ENCODE results near the gene SPTBN1.
"Not testable (repeated sequence)": the region's sequence is repeated elsewhere in the genome, so short reads cannot be mapped to it uniquely, and the experiment has no call there.

Gene SPTBN1

GRCh38 chr2:54471221-54471711 is 15.1 kb downstream of the SPTBN1 start:
- DNase-seq, result no peak

GRCh38 chr2:54473851-54474250 is 17.7 kb downstream of the SPTBN1 start:
- DNase-seq, result no peak

GRCh38 chr2:54475285-54475684 is 19.2 kb downstream of the SPTBN1 start:
- DNase-seq, result no peak

DNA sequence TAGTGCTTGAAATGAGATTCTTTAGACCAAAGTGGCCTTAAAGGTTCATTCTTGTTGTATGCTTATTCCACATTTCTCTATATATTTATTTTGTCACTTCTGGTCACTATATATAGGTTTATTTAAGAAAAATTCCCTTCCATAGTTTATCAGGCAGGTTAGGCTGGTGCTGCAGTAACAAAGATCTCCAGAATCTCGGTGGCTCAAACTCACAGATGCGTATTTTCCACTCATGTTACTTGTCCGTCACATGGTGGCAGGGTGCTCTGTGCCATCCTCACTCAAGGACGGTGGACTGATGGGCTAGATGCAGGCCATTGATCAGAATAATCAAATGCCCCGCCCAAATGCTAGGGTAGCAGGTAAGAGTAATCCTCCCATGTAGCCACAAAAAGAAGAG is 19.8 kb downstream of the SPTBN1 start:
- DNase-seq, result no peak

GRCh38 chr2:54476852-54477251 is 20.7 kb downstream of the SPTBN1 start:
- DNase-seq, result no peak

DNA sequence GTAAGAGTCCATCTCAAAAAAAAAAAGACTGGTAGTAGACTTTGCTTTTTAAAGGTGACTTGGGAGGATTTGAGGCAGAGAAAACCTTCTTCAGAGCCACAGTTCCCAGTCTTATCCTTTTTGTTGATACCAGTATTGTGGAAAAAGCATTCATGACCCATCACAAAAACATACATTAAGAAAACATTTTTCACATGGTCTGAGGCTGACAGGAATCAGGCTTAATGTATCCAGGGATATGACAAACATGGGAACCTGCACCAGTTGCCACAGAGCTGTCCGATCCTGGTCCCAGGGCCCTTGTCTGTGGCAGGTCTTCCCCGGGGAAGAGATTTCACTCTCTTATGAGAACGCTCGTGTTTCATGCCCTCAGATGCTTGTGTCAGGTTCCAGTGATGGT is 21.8 kb downstream of the SPTBN1 start:
- DNase-seq, result no peak

DNA sequence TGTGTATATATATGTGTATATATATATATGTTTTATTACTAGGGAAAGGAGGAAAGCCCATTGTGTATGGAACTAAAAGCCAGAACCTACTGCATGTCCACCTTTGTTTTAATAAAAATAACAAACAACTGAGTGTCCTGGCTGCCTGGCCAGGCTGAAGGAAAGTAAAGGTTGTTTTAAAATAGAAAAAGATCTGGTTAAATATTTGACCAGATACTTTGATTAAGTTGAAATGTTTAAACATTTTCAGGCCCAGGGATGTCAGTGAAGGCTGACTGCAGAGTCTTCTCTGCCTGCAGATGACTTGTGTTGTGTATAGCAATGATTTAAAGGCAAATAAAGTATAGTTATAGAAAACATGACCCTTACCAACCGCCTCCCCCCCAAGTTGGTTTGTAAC is 22.8 kb downstream of the SPTBN1 start:
- DNase-seq, result no peak

GRCh38 chr2:54479424-54479823 is 23.3 kb downstream of the SPTBN1 start:
- no peak for DNase-seq

DNA sequence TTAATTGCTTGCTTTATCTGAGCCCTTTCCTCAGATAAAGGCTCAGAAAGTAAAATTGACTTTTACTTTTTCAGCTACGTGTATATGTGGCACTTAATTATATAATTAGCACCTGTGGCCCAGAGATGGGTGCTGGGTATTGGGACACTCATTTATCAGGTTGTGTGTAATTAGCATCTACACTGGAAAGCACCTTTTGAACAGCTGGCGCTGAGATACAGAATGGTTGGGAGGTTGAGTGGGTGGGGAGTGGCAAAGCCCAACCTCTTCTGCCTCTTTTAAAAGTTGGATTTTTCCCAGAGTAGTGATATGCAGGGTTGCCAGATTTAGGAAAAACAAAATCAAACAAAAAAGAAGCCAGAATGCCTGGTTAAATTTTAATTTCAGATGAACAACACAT is 23.9 kb downstream of the SPTBN1 start:
- DNase-seq, result no peak

DNA sequence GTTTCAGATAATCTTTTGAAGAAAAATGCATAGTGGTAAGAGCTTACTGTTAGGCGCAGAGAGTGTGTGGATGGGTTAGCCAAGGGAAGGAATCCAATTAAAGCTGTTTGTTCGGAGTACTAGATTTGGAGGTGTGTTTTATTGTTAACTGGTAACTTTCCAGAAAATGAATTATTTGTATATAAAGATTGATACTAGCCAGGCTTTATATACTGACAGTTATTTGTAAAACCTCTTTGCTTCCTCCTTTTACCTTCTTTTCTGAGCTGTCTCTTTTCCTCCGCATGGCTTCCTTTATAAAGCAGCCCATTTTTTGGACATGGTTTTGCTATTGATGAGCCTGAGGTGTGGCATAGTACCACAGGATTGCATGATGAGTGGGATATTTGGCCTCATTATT is 25.6 kb downstream of the SPTBN1 start:
- no peak for DNase-seq

GRCh38 chr2:54482715-54483114 is 26.6 kb downstream of the SPTBN1 start:
- DNase-seq, result no peak

DNA sequence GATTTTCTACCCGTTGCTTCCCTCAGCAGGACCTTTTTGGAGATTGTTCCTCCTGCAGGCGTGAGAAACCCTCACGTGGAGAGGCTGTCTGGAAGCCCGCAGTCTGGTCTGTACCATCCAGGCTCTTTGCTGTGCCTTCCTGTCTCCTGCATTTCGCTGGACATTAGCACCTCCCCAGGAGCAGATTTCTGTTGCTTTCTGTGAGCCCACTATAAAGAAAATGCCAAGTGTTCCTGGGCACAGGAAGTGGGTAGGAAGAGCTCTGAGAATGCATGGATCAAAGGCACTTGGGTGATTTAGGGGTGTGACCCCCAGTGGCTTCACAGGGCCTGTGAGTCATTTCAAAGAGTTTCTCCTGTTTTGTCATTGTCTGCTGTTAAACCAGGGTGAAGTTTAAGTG is 27.3 kb downstream of the SPTBN1 start:
- no peak for DNase-seq

- not testable (repeated sequence) for DNase-seq
Measured at GRCh38 chr2:54485756-54486155, 29.6 kb downstream of the SPTBN1 start.

GRCh38 chr2:54486766-54487165 is 30.6 kb downstream of the SPTBN1 start:
- DNase-seq, result no peak

GRCh38 chr2:54490863-54491262 is 34.7 kb downstream of the SPTBN1 start:
- DNase-seq, result no peak

- no peak for DNase-seq
Measured at GRCh38 chr2:54492335-54492734, 36.2 kb downstream of the SPTBN1 start.

- DNase-seq, result no peak
Measured at GRCh38 chr2:54494087-54494486, 38.0 kb downstream of the SPTBN1 start.

- no peak for DNase-seq
Measured at GRCh38 chr2:54496920-54497319, 40.8 kb downstream of the SPTBN1 start.

- no peak for DNase-seq
Measured at GRCh38 chr2:54497763-54498680, 41.9 kb downstream of the SPTBN1 start.

DNA sequence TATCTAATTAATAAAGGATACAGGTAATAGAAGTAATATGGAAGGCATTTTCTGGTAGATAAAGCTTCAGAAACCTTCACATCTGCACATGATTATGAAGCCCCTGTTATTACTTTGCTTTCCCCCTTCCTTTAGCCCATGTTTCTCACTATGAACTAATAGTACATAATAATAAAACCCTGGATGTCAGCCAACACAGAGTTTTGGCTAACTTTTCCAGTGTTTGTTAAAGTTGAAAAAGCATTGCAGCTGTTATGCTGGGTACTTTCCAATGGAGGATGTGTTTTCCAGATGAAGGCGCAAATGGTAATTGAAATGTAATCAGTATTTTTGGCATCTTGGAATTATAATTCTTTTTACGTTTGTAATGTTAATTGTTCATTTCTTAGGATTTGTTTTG is 43.5 kb downstream of the SPTBN1 start:
- DNase-seq, result no peak

DNA sequence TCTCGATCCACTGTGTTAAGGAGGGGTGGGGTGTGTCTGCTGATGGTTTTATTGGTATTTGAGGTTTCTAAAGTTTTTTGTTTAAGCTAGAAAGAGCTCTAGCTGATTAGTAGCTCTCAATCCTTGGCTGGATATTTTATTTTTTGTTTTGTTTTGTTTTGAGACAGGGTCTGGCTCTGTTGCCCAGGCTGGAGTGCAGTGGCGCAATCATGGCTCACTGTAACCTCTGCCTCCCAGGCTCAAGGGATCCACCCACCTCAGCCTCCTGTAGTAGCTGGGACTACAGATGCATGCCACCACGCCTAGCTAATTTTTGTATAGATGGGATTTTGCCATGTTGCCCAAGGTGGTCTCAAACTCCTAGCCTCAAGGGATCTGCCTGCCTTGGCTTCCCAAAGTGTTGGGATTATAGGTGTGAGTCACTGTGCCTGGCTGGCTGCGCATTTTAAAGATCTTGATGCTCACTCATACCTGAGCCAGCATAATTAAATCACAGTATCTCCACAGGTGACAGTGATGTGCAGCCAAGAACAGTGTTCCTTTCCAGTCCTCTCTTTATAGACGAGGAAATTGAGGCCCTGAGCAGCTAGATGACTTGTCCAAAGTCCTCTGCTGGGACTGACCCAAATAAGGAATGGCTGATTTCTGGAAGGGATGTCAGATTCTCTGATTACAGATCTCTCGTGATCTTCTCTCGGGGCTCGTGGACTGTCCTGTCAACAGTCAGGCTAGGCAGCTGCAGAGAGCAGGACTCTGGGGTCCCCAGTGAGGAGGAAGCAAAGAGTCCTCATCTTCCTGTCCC is 44.5 kb downstream of the SPTBN1 start:
- no peak for DNase-seq

- DNase-seq, result no peak
Measured at GRCh38 chr2:54502731-54503130, 46.6 kb downstream of the SPTBN1 start.

GRCh38 chr2:54503192-54503591 is 47.1 kb downstream of the SPTBN1 start:
- DNase-seq, result peak; percentile 3

DNA sequence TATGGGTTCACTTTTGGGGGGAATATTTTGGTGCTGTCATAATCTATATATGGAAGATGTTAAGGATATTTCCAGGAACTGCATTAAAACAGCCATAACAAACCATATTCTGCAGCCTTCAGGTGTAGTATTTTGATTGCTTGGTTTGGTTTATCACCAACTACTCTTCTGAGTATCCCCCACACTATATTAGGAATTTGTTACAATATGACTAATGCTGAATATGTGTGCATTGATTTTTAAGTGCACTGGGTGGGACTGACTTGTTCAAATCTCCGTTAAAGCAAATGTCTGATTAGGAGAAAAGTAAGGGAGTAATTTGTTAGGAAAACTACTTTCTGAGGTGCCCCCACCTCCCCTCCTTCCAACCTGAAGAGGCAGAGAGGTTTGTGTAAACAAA is 47.7 kb downstream of the SPTBN1 start:
- no peak for DNase-seq
